CD4-positive, alpha-beta T cell (primary cell): ENCODE data around the gene GDAP1L1. TPM values are rescaled to one million over a fixed set of nuclear protein-coding genes. Genes with fewer than 3 reads are reported as not detected.
A peak's percentile ranks its signal among the peaks of the same experiment; 100 is the strongest.

Experiments
- ATAC-seq: fragments of 200-7000 bp; cut with Tn5 transposase; one replicate; pipeline ENCODE4 v1.10.0; 2022; ENCODE audit warnings: mild to moderate bottlenecking; ENCODE audit not compliant: poor library complexity
- CTCF ChIA-PET: fragments of 350-600 bp; sonication (Branson Sonifier 250); formaldehyde crosslinking; loops from one replicate; lab custom pipeline; 2021; ENCODE audit warnings: antibody characterized with exemption, inconsistent platforms; lab: Charles Lee
- POLR2A ChIA-PET: fragments of 350-600 bp; sonication (Branson Sonifier 250); formaldehyde crosslinking; loops from one replicate; lab custom pipeline; 2021; ENCODE audit warnings: antibody characterized with exemption, inconsistent platforms; lab: Charles Lee
- DNase-seq, 14 experiments: peaks; one replicate each; pipeline ENCODE4 v3.0.0-alpha.2; 2013 to 2020; ENCODE audit warnings: mixed read lengths in 2 of 14
- H3K27ac ChIP-seq, 2 donors: one replicate each; pipeline versions ENCODE4 v1.5.1 to v1.7.0; 2013; ENCODE audit warnings: low read length in 2 of 2, low read depth in 1 of 2, mild to moderate bottlenecking in 1 of 2
- H3K27me3 ChIP-seq, 2 experiments: 1 replicate in 1 of 2; 2 replicates in 1 of 2; pipeline versions ENCODE4 v1.6.1 to v1.7.0; 2013; ENCODE audit warnings: low read length in 2 of 2, control low read depth in 1 of 2, mild to moderate bottlenecking in 1 of 2, moderate library complexity in 1 of 2; ENCODE audit not compliant: insufficient read depth in 2 of 2, control insufficient read depth in 1 of 2
- H3K36me3 ChIP-seq: one replicate; pipeline ENCODE4 v1.6.1; 2013; ENCODE audit warnings: low read length, control low read depth; ENCODE audit not compliant: insufficient read depth
- H3K4me1 ChIP-seq: one replicate; pipeline ENCODE4 v1.6.1; 2013; ENCODE audit warnings: low read length, control low read depth; ENCODE audit not compliant: insufficient read depth
- H3K4me3 ChIP-seq: one replicate; pipeline ENCODE4 v1.5.1; 2013; ENCODE audit warnings: mild to moderate bottlenecking, low read length, moderate library complexity
- H3K9me3 ChIP-seq, 2 experiments: 1 replicate in 1 of 2; 2 replicates in 1 of 2; pipeline versions ENCODE4 v1.6.1 to v1.7.0; 2013; ENCODE audit warnings: low read length in 2 of 2, mild to moderate bottlenecking in 2 of 2, control low read depth in 1 of 2, moderate library complexity in 1 of 2; ENCODE audit not compliant: control insufficient read depth in 1 of 2, insufficient read depth in 1 of 2
- H3K27ac Mint-ChIP-seq: one replicate; pipeline ENCODE4 v1.8.0; 2020; ENCODE audit warnings: mixed read lengths
- H3K27me3 Mint-ChIP-seq: one replicate; pipeline ENCODE4 v1.8.0; 2021; ENCODE audit warnings: mixed read lengths
- H3K36me3 Mint-ChIP-seq: one replicate; pipeline ENCODE4 v1.8.0; 2021; ENCODE audit warnings: low read depth, mixed read lengths
- H3K4me1 Mint-ChIP-seq: one replicate; pipeline ENCODE4 v1.8.0; 2021; ENCODE audit warnings: low read depth, mixed read lengths
- H3K4me3 Mint-ChIP-seq: one replicate; pipeline ENCODE4 v1.8.0; 2020; ENCODE audit warnings: mild to moderate bottlenecking, mixed read lengths
- H3K9me3 Mint-ChIP-seq: one replicate; pipeline ENCODE4 v1.8.0; 2020; ENCODE audit warnings: mixed read lengths
- CTCF ChIP-seq: fragments of 200-600 bp; IDR thresholded peaks from one replicate; pipeline ENCODE4 v1.8.0; 2022; ENCODE audit warnings: antibody characterized with exemption, mild to moderate bottlenecking
- intact Hi-C, 2 experiments: fragments of 100-400 bp; cut with DNase I in 1 of 2; cut with micrococcal nuclease in 1 of 2; formaldehyde crosslinking; loops; one replicate each; pipeline versions ENCODE4 v1.15.1 to v1.9.0; 2023 to 2025; cut with DNase I, micrococcal nuclease
- total RNA-seq, 174 experiments: library from RNA in 2 of 174; stranded (reverse) in 2 of 174; gene quantifications; one replicate each; pipeline ENCODE4 v1.2.3 and lab custom pipeline; 2021 to 2026

The GDAP1L1 gene
- total RNA-seq, 2 experiments from 2014 or later, result not detected

GRCh38 chr20:44204156-44204831 is 42.8 kb upstream of the GDAP1L1 start:
- no peak for TF ChIP-seq CTCF
- no peak for ATAC-seq
- Mint-ChIP-seq H3K27ac (no peak overlapping the region), H3K9me3 (no peaks in the 10 kb centered on the region), H3K36me3 (peaks cover 97% of the 10 kb centered on the region), H3K4me3 (no peak overlapping the region), H3K27me3 (no peaks in the 10 kb centered on the region), H3K4me1 (peaks cover 64% of the 10 kb centered on the region)
- no peaks in the 10 kb centered on the region for H3K9me3 ChIP-seq
- intact Hi-C loops, result no loop called here
- H3K36me3 ChIP-seq, result peaks cover 63% of the 10 kb centered on the region
- H3K27ac ChIP-seq, result no peak overlapping the region
- DNase-seq, result no peak
- no peak overlapping the region for H3K4me3 ChIP-seq
- H3K4me1 ChIP-seq, result peaks cover 5% of the 10 kb centered on the region
- CTCF ChIA-PET, result interaction anchor here (1.3 kb wide), 1 partner anchor 107 kb away, joined by 3 read pairs; the partner anchor contains the start of gene FITM2
- POLR2A ChIA-PET, result no interaction called here
- H3K27me3 ChIP-seq, result no peaks in the 10 kb centered on the region

GRCh38 chr20:44204832-44205215 is 42.3 kb upstream of the GDAP1L1 start:
- Mint-ChIP-seq H3K27me3 (no peaks in the 10 kb centered on the region), H3K36me3 (peaks cover 96% of the 10 kb centered on the region), H3K4me1 (peaks cover 69% of the 10 kb centered on the region), H3K27ac (no peak overlapping the region), H3K9me3 (no peaks in the 10 kb centered on the region), H3K4me3 (no peak overlapping the region)
- H3K4me3 ChIP-seq, result no peak overlapping the region
- no peaks in the 10 kb centered on the region for H3K27me3 ChIP-seq
- POLR2A ChIA-PET, result no interaction called here
- intact Hi-C loops, result no loop called here
- DNase-seq (no peak), ATAC-seq (no peak)
- CTCF ChIA-PET, result interaction anchor here (1.3 kb wide), 1 partner anchor 106 kb away, joined by 3 read pairs; the partner anchor contains the start of gene FITM2
- H3K4me1 ChIP-seq, result peaks cover 9% of the 10 kb centered on the region
- H3K36me3 ChIP-seq, result peaks cover 58% of the 10 kb centered on the region
- no peaks in the 10 kb centered on the region for H3K9me3 ChIP-seq
- TF ChIP-seq CTCF, result no peak
- H3K27ac ChIP-seq, result no peak overlapping the region

- Histone ChIP-seq H3K27me3 (no peaks in the 10 kb centered on the region), H3K9me3 (no peaks in the 10 kb centered on the region), H3K36me3 (peaks cover 45% of the 10 kb centered on the region), H3K4me3 (no peak overlapping the region), H3K4me1 (peaks cover 14% of the 10 kb centered on the region), H3K27ac (no peak overlapping the region)
- ChIA-PET POLR2A (no interaction called here), CTCF (interaction anchor here (1.4 kb wide), 1 partner anchor 11 kb away, joined by 3 read pairs; no protein-coding TSS in a partner anchor)
- Mint-ChIP-seq H3K4me1 (peaks cover 69% of the 10 kb centered on the region), H3K9me3 (no peaks in the 10 kb centered on the region), H3K27me3 (no peaks in the 10 kb centered on the region), H3K36me3 (peaks cover 95% of the 10 kb centered on the region), H3K27ac (no peak overlapping the region), H3K4me3 (peak overlapping the region; percentile 36)
- intact Hi-C loops, result no loop called here
- ATAC-seq (no peak), DNase-seq (no peak)
- TF ChIP-seq CTCF, result no peak
Measured at GRCh38 chr20:44206132-44206531, 41.0 kb upstream of the GDAP1L1 start.
